IPS-NIHi11 (cell line): ENCODE results near the gene ANAPC2.
A peak's percentile ranks its signal among the peaks of the same experiment; 100 is the strongest.

Experiments used
- DNase-seq: peaks from one replicate; pipeline ENCODE4 v3.0.0; 2012; ENCODE audit warnings: mixed read lengths, low spot score

Gene ANAPC2

GRCh38 chr9:137227054-137227852 is 38.9 kb upstream of the ANAPC2 start, which contains the start of gene RNF224:
RNF224 (plus strand) TSS chr9:137227502; CDS start chr9:137228336, 834 bp downstream.
- peak; percentile 78 for DNase-seq

GRCh38 chr9:137226338-137227053 is 38.1 kb upstream of the ANAPC2 start:
- DNase-seq, result no peak

- DNase-seq, result no peak
These were observed 37.5 kb upstream of the ANAPC2 start for GRCh38 chr9:137225699-137226331.

GRCh38 chr9:137224830-137225694 is 36.7 kb upstream of the ANAPC2 start, which contains the start of gene CYSRT1:
CYSRT1 (plus strand) TSS chr9:137225174; CDS start chr9:137225622, 448 bp downstream.
- DNase-seq, result no peak

GRCh38 chr9:137223078-137223970 is 35.0 kb upstream of the ANAPC2 start:
- peak; percentile 91 for DNase-seq

GRCh38 chr9:137222190-137223077 is 34.1 kb upstream of the ANAPC2 start, which contains the start of gene RNF208:
RNF208 (minus strand) TSS chr9:137222240; CDS start chr9:137221212, 1,028 bp downstream.
- DNase-seq, result no peak

- peak; percentile 61 for DNase-seq
These were observed 33.2 kb upstream of the ANAPC2 start for GRCh38 chr9:137221506-137222111.

- DNase-seq, result no peak
These were observed 32.7 kb upstream of the ANAPC2 start for GRCh38 chr9:137221095-137221505.

- peak; percentile 8 for DNase-seq
These were observed 32.1 kb upstream of the ANAPC2 start for GRCh38 chr9:137220317-137221094.

- DNase-seq, result no peak
These were observed 31.5 kb upstream of the ANAPC2 start for GRCh38 chr9:137219757-137220316.

- peak; percentile 23 for DNase-seq
These were observed 30.5 kb upstream of the ANAPC2 start for GRCh38 chr9:137218754-137219271.

GRCh38 chr9:137218212-137218753 is 29.9 kb upstream of the ANAPC2 start:
- DNase-seq, result no peak

GRCh38 chr9:137217276-137218211 is 29.2 kb upstream of the ANAPC2 start:
- DNase-seq, result peak; percentile 94

GRCh38 chr9:137216188-137216965 is 28.0 kb upstream of the ANAPC2 start:
- no peak for DNase-seq
